GM19452 (cell line): ENCODE results near the gene GLRX2.
"Not testable (repeated sequence)": the region's sequence is repeated elsewhere in the genome, so short reads cannot be mapped to it uniquely, and the experiment has no call there.

Experiments
- ATAC-seq: cut with Tn5 transposase; IDR thresholded peaks from one replicate; pipeline ENCODE4 v1.9.1; 2021; ENCODE audit not compliant: unreplicated experiment

Gene GLRX2, protein sequence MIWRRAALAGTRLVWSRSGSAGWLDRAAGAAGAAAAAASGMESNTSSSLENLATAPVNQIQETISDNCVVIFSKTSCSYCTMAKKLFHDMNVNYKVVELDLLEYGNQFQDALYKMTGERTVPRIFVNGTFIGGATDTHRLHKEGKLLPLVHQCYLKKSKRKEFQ

GRCh38 chr1:193104907-193105820 is at the start of gene GLRX2:
GLRX2 (minus strand) TSS chr1:193105414; CDS start chr1:193105382, 32 bp downstream.
- ATAC-seq, result peak; percentile 86

- ATAC-seq, result no peak
Measured at GRCh38 chr1:193144999-193145398, 39.8 kb upstream of the GLRX2 start.

GRCh38 chr1:193144361-193144938 is 39.2 kb upstream of the GLRX2 start:
- no peak for ATAC-seq

- no peak for ATAC-seq
Measured at GRCh38 chr1:193143285-193143684, 38.1 kb upstream of the GLRX2 start.

- no peak for ATAC-seq
Measured at GRCh38 chr1:193142409-193142808, 37.2 kb upstream of the GLRX2 start.

DNA sequence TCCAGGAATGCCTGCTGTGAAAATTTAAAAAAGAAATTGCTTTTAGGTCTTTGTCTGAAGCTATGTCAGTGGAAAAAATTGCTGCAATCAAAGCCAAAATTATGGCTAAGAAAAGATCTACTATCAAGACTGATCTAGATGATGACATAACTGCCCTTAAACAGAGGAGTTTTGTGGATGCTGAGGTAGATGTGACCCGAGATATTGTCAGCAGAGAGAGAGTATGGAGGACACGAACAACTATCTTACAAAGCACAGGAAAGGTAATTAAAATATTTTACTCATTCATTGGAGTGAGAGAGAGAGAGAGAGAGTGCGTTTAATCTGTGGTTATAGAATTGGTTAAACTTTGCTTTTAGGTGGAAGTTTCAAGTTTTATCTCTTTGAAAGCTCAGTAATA is 36.6 kb upstream of the GLRX2 start:
- no peak for ATAC-seq

GRCh38 chr1:193140254-193140653 is 35.0 kb upstream of the GLRX2 start:
- no peak for ATAC-seq

GRCh38 chr1:193131266-193131860 is 26.1 kb upstream of the GLRX2 start:
- no peak for ATAC-seq

GRCh38 chr1:193125369-193125768 is 20.2 kb upstream of the GLRX2 start:
- ATAC-seq, result no peak

DNA sequence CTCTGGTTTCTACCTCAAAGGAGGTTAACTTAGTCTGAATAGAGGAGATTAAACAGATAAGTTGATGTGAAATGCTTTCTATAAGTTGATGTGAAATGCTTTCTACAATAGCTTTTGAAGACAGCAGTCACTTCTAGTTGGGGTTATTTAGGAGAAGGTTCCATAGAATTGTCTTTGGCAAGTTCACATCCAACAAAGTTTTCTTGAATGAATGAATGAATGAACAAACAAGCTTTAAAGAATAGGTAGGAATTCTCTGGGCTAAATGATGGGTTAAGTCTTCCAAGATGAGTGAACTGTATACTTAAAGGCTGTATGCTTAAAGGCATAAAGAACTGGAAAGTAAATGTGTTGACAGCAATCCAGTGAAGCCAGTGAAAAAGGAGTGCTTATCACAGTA is 18.5 kb upstream of the GLRX2 start:
- ATAC-seq, result no peak

- peak; percentile 91 for ATAC-seq
Measured at GRCh38 chr1:193121616-193122593, 16.7 kb upstream of the GLRX2 start, which contains the start of gene CDC73. CDC73 (plus strand) TSS chr1:193122031; CDS start chr1:193122201, 170 bp downstream.

DNA sequence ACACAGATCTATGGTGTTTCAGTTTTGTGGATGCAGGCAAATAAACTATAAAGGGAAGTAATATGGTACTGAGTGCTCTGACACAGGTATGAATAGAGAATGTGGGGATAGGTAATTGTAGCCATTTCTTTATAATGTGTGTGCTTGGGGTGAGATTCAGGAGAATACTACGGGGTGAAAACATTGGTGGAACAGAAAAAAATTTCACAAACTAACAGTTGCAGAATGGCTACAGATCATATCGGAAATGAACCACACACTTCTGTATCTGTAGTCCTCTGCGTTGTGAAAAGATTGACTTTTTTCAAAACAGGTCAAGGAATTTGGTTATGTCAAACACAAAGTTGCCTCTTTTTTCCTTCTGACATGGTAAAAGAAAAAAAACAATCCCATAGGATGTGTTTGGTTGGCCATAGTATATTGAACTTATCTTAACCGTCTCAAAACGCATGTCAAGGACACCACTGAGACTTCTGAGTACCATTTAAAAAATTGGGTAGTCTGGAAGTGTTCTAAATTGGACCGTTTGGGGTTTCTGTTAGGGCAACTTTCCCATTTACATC is 15.5 kb upstream of the GLRX2 start:
- no peak for ATAC-seq

DNA sequence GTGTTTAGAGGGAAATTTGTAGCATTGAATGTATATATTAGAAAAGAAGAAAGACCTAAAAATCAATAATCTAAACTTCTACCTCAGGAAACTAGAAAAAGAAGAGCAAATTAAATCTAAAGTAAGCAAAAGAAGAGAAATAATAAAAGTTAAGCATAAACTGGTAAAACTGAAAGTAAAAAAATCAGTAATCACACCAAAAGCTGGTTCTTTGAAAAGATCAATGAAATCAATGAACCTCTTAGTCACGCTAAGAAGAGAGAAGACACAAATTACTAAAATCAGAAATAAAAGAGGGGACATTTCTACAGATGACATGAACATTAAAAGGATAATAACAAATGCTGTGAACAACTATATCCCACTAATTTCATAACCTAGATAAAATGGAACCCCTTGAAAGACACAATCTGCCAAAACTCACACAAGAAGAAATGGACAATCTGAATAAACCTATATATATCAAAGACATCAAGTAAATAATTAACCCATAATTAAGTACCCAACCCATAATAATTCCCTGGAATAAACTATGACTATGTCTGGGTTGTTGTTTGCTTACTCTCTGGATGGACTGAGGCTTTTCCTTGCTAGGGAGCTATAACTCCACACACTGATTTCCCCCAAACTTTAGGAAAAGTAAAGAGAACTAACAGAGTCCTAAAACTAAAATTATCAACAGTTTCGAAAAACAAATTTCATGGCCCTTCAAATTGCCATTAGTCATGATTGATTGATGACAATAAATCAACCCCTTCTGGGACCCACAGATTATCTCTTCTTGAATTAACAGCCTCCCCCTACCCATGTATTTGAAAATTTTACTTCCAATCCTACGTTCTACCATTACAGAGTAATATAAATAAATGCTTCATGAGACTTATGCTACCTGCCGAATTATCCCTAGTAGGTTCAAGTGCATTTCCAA is 13.9 kb upstream of the GLRX2 start:
- ATAC-seq, result no peak

- no peak for ATAC-seq
Measured at GRCh38 chr1:193118194-193118593, 13.0 kb upstream of the GLRX2 start.

GRCh38 chr1:193117167-193117566 is 12.0 kb upstream of the GLRX2 start:
- not testable (repeated sequence) for ATAC-seq

DNA sequence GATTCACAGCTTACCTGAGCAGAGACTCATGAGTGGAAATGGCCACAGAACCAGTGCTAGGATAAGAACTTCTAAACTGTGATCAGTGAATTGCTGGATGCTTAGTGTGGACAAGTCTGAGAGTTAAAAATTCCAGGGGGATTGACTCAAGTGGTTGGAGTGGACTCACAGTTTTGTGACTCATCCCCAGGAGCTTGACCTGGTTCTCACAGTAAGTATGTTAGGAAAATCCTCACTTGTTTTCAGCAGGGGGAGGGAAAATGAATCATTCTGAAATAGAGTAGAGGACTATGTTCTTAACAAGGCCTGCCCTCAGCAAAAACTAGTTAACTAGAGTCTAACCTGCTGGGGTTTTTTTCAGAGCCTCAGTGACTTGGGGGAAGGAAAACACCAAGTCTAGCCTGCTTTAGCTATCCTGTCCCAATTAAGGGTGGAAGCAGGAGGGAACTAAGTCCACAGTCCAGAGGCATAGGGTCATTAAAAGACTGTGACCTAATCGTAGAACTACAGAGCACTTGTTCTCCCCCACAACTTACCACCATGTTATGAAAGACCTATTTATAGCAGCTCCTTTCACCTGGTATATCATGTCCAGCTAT is 10.5 kb upstream of the GLRX2 start:
- no peak for ATAC-seq

DNA sequence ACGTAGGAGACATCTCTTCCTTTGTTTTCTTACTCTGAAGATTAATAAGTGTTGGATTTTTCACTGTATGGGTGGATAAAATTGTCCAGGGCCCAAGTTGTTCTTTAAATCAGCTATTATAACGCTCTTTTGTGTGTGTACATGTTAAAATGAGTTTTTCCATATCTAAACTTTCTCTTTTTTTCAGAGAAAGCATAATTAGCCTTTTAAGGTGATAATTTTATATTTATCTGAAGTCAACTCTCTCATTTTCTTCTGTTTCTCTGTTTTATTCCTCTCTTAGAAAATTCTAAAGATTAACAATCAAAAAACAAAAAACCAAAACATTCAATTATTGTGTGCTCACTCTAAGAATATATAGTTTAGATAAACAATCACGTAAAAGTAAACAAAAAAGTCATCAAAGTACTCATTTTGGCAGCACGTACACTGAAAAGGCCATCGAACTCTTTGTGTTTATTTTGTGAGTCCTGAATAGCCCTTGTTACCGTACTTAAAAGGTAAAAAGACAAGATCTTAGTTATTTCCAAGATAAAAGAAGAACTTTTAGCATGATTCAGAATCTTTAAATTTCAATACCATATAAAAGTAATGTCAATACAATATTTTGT is 9.4 kb upstream of the GLRX2 start:
- no peak for ATAC-seq

- ATAC-seq, result no peak
Measured at GRCh38 chr1:193113992-193114332, 8.7 kb upstream of the GLRX2 start.
